Activated CD4-positive, alpha-beta memory T cell treated with anti-CD3 and anti-CD28 coated beads for 36 hours (primary cell): ENCODE results near the gene DEPDC5. TPM values are rescaled to one million over a fixed set of nuclear protein-coding genes. Genes with fewer than 3 reads are reported as not detected.

Experiments used
- CTCF ChIA-PET: fragments of 350-600 bp; sonication (Branson Sonifier 250); formaldehyde crosslinking; loops from one replicate; lab custom pipeline; 2021; ENCODE audit warnings: antibody characterized with exemption, inconsistent platforms; lab: Charles Lee
- POLR2A ChIA-PET: fragments of 350-600 bp; sonication (Branson Sonifier 250); formaldehyde crosslinking; loops from one replicate; lab custom pipeline; 2021; ENCODE audit warnings: antibody characterized with exemption; lab: Charles Lee
- DNase-seq: peaks from one replicate; pipeline ENCODE4 v3.0.0-alpha.2; 2020
- H3K27ac Mint-ChIP-seq: one replicate; pipeline ENCODE4 v1.8.0; 2021; ENCODE audit warnings: mixed read lengths
- H3K27me3 Mint-ChIP-seq: one replicate; pipeline ENCODE4 v1.8.0; 2021; ENCODE audit warnings: mixed read lengths
- H3K36me3 Mint-ChIP-seq: one replicate; pipeline ENCODE4 v1.8.0; 2021; ENCODE audit warnings: mixed read lengths
- H3K4me1 Mint-ChIP-seq: one replicate; pipeline ENCODE4 v1.8.0; 2021; ENCODE audit warnings: low read depth, mixed read lengths
- H3K4me3 Mint-ChIP-seq: one replicate; pipeline ENCODE4 v1.8.0; 2021; ENCODE audit warnings: mild to moderate bottlenecking, mixed read lengths
- H3K9me3 Mint-ChIP-seq: one replicate; pipeline ENCODE4 v1.8.0; 2021; ENCODE audit warnings: mixed read lengths
- intact Hi-C: fragments of 100-400 bp; cut with micrococcal nuclease; formaldehyde crosslinking; loops from one replicate; pipeline ENCODE4 v1.15.1; 2023
- total RNA-seq, 2 experiments: library from RNA; stranded (reverse); gene quantifications; one replicate each; pipeline ENCODE4 v1.2.3, GENCODE V29; 2021

Gene DEPDC5
- total RNA-seq, 2 experiments from 2014 or later = 27.5 to 31.6 TPM

DNA sequence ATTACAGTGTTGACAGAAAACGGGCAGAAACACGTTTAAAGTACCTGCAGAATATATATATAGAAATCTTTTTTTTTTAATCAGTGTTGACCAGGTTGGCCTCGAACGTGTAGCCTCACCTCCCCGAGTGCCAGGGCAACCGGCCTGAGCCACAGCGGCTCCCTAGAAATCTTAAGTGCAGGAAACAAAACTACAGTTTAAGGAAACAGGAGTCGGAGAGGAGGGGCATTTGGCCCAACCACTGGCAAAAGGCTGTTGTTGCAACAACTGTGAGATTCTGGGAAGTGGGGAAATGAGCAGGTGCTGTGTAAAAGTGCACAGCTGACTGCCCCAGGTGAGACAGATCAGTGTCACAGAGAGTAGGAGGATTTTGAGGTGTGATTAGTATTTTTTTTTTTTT is 194.2 kb downstream of the DEPDC5 start:
- POLR2A ChIA-PET = no interaction called here
- H3K4me3 Mint-ChIP-seq = no peak overlapping the region
- intact Hi-C loops = no loop called here
- H3K9me3 Mint-ChIP-seq = no peaks in the 10 kb centered on the region
- CTCF ChIA-PET = interaction anchor here (1.0 to 7.1 kb wide), 6 partner anchors 22 to 282 kb away, joined by 3 to 39 read pairs (median 3); no protein-coding TSS in a partner anchor
- no peak for DNase-seq
- H3K27ac Mint-ChIP-seq = no peak overlapping the region
- H3K36me3 Mint-ChIP-seq = peaks cover 40% of the 10 kb centered on the region
- H3K27me3 Mint-ChIP-seq = no peaks in the 10 kb centered on the region
- peaks cover 47% of the 10 kb centered on the region for H3K4me1 Mint-ChIP-seq

DNA sequence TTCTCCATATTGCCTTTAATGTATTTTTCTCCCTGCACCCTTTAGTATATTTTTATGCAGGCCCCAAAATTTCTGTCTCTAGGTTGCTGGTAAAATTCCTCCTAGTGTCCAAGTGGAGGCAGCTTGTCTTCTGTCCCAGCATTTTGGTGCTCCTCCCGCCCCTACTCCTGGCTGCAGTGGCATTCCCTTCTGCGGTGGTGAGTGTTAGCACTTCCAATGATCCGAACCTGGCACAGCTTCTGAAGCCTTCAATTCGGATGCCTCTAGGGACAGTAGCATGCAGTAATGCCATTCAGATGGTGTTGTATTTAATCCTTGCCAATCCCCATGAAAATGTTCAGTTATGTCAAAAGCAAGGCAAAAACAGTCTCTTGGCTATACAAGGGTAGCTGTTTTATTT is 196.4 kb downstream of the DEPDC5 start:
- Mint-ChIP-seq H3K9me3 (no peaks in the 10 kb centered on the region), H3K36me3 (peaks cover 52% of the 10 kb centered on the region), H3K4me3 (no peak overlapping the region), H3K4me1 (peaks cover 61% of the 10 kb centered on the region), H3K27ac (no peak overlapping the region), H3K27me3 (no peaks in the 10 kb centered on the region)
- ChIA-PET POLR2A (interaction anchor here (0.6 to 1.4 kb wide), 5 partner anchors 101 to 152 kb away, joined by 3 to 7 read pairs (median 4); no protein-coding TSS in a partner anchor), CTCF (interaction anchor here (0.6 to 7.1 kb wide), 5 partner anchors 20 to 288 kb away, joined by 3 to 39 read pairs (median 9); partner anchors contain the start of gene PISD)
- DNase-seq = no peak
- intact Hi-C loops = no loop called here

DNA sequence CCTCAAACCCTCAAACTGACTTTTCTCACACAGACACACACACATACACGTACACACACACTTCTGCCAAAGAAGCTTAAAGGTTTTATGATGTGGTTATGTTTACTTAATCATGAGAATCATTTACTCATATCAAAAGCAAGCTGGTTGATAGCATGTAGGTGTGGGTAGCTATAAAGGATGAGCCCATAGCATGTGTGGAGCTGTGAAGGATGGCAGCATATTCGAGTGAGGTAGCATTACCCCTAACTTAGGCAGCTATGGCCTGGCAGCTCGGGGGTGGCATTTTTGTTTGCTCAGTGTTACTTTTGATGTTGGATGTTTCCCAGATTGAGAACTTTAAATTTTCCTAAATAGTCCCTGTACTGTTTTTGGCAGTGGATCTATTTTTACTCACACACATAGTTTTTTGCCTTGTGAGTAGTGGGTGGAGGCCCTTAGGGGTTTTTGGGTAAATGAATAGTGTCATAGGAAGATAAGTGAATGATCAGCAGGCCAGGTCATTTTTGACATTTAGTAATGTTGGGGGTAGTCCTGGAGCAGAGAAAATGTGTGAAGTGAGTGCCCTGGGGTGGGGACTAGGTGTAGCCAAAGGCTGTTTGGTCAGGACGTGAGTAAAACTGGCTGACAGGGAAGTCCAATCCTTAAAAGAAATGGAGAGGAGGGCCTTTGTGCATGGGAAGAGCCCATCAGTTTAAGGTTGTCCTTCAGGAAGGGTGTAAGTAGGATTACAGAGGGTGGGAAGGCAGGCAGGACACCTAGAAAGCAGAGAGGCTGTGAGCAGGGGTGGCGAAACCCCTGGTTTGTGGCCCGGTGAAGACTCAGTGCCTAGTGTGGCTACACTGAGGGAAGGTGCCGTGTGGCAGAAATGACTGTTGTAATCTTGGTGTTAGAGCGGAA is 197.6 kb downstream of the DEPDC5 start:
- no peak overlapping the region for H3K4me3 Mint-ChIP-seq
- H3K9me3 Mint-ChIP-seq = no peaks in the 10 kb centered on the region
- H3K27ac Mint-ChIP-seq = peak overlapping the region; percentile 76
- ChIA-PET POLR2A (interaction anchor here (0.5 to 1.4 kb wide), 10 partner anchors 9 to 513 kb away, joined by 3 to 10 read pairs (median 3); partner anchors contain the start of gene PISD), CTCF (interaction anchor here (0.5 to 7.1 kb wide), 4 partner anchors 19 to 317 kb away, joined by 3 to 39 read pairs (median 22); partner anchors contain the start of gene PISD)
- peaks cover 61% of the 10 kb centered on the region for H3K36me3 Mint-ChIP-seq
- peaks cover 71% of the 10 kb centered on the region for H3K4me1 Mint-ChIP-seq
- intact Hi-C loops = loop anchor here (1.0 kb wide), 1 partner anchor 19 kb away; no protein-coding TSS in a partner anchor
- no peaks in the 10 kb centered on the region for H3K27me3 Mint-ChIP-seq
- DNase-seq = peak; percentile 63

DNA sequence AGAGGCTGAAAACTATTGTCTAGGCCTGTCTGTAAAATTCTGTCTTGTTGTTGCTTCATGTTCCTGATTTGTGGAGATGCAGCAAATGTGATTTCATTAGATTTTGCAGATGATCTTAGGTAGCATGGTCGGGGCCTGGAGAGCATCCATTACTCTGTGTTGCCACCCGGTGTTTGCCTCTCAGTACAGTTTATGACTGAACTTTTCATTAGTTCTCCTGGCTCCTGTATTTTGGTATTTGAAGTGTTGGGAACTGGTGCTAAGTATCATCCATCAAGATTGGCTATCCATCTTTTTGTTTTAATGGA is 198.2 kb downstream of the DEPDC5 start:
- intact Hi-C loops = no loop called here

DNA sequence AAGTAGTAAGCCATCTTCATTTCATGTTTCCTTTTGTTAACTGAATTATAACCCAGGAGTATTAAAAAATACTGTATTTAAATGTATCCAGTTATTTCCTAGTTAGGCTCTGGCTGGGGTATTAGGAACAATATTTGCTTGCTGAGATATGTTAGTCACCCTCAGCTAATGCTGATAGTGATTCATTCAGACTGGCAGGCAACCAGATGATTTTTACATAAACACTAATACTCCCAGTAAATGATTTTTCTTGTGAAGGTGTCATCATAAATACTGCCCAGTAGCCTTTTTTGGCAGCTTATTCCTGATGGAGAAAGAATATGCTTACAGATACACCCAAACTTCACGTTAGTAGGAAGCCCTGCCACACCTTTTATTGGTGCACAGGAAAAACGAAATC is 198.7 kb downstream of the DEPDC5 start:
- ChIA-PET CTCF (interaction anchor here (0.6 to 1.6 kb wide), 5 partner anchors 10 to 390 kb away, joined by 3 to 9 read pairs (median 3); partner anchors contain the start of gene PISD), POLR2A (no interaction called here)
- DNase-seq = no peak
- no peak overlapping the region for H3K27ac Mint-ChIP-seq
- intact Hi-C loops = no loop called here
- no peak overlapping the region for H3K4me3 Mint-ChIP-seq
- H3K9me3 Mint-ChIP-seq = no peaks in the 10 kb centered on the region
- H3K4me1 Mint-ChIP-seq = peaks cover 75% of the 10 kb centered on the region
- H3K36me3 Mint-ChIP-seq = peaks cover 67% of the 10 kb centered on the region
- H3K27me3 Mint-ChIP-seq = no peaks in the 10 kb centered on the region

More for the DNA sequence above, 198.2 kb downstream of the DEPDC5 start:
- H3K27ac Mint-ChIP-seq = peak overlapping the region; percentile 76
- ChIA-PET CTCF (no interaction called here), POLR2A (no interaction called here)
- no peaks in the 10 kb centered on the region for H3K9me3 Mint-ChIP-seq
- no peak for DNase-seq
- H3K36me3 Mint-ChIP-seq = peaks cover 67% of the 10 kb centered on the region
- no peaks in the 10 kb centered on the region for H3K27me3 Mint-ChIP-seq
- H3K4me1 Mint-ChIP-seq = peaks cover 75% of the 10 kb centered on the region
- no peak overlapping the region for H3K4me3 Mint-ChIP-seq

DNA sequence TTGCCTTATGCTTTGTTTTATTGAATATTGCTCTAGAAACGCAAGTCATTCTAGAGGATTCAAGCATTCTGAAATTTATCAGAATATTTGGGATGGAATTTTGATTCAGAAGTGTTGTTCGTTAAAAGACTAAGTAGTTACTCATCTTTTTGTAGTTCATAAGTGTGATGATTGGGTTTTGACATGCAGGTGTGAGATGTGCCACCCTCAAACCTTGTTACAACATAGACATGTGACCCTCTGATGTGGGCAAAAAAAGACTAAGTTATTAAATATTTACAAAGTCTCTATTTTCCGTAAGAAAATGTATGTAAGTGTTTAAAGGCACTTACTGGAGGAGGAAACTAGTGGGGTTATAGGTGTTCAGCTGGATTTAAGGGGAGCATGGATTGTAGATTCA is 199.4 kb downstream of the DEPDC5 start:
- Mint-ChIP-seq H3K4me1 (peaks cover 79% of the 10 kb centered on the region), H3K9me3 (no peaks in the 10 kb centered on the region), H3K36me3 (peaks cover 64% of the 10 kb centered on the region), H3K4me3 (no peak overlapping the region), H3K27ac (peak overlapping the region; percentile 7), H3K27me3 (no peaks in the 10 kb centered on the region)
- intact Hi-C loops = no loop called here
- ChIA-PET CTCF (interaction anchor here (0.6 to 1.6 kb wide), 5 partner anchors 9 to 391 kb away, joined by 3 to 9 read pairs (median 3); partner anchors contain the start of gene PISD), POLR2A (no interaction called here)
- no peak for DNase-seq

DNA sequence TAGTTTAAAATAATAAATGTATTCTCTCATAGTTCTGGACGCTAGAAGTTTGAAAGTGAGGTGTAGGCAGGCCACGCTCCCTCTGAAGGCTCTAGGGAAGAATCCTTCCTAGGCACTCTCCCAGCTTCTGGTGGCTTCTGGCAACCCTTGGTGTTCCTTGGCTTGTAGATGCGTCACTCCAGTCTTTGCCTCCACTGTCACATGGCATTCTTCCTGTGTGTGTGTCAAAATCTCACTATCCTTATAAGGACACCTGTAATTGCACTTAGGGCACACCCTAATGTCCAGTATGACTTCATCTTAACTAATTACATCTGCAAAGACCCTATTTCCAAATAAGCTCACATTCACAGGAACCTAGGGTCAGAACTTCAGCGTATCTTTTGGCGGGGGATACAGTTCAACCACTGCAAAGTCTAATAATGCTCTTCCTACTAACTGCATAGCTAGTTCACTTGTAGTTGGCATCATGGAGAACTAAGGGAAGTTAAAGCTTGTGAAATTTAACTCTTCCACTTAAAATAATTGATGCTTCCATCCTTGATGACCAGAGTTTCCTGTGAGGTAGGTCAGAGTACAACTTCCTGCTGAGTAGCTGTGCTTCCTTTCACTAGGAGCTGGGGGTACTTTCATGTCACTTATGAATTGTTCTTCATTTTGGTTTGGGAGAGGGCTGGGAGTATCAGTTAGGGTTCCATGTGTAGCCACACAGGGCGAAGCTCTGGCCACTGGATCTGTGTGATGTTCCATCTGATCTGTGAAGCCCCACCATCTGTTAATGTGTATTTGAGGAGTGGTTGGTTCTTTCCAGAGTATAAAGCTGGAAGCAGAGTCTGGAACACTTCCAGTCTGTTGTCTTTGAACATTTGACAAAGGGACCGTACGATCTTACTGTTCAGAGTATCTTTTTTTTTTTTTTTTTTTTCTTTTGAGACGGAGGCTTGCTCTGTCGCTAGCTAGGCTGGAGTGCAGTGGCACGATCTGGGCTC is 201.0 kb downstream of the DEPDC5 start:
- ChIA-PET CTCF (interaction anchor here (1.0 to 9.0 kb wide), 5 partner anchors 8 to 289 kb away, joined by 3 to 86 read pairs (median 5); no protein-coding TSS in a partner anchor), POLR2A (interaction anchor here (0.6 to 2.5 kb wide), 2 partner anchors 10 to 408 kb away, joined by 3 to 5 read pairs; no protein-coding TSS in a partner anchor)
- Mint-ChIP-seq H3K27ac (peak overlapping the region; percentile 40), H3K4me1 (peaks cover 91% of the 10 kb centered on the region), H3K36me3 (peaks cover 53% of the 10 kb centered on the region), H3K9me3 (no peaks in the 10 kb centered on the region), H3K27me3 (no peaks in the 10 kb centered on the region), H3K4me3 (no peak overlapping the region)
- DNase-seq = no peak
- intact Hi-C loops = no loop called here

DNA sequence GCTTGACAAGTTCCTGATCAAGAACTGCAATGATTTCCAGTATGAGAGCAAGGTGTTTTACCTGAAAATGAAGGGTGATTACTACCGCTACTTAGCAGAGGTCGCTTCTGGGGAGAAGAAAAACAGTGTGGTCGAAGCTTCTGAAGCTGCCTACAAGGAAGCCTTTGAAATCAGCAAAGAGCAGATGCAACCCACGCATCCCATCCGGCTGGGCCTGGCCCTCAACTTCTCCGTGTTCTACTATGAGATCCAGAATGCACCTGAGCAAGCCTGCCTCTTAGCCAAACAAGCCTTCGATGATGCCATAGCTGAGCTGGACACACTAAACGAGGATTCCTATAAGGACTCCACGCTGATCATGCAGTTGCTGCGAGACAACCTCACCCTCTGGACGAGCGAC is 202.5 kb downstream of the DEPDC5 start:
- peak; percentile 56 for DNase-seq
- H3K27me3 Mint-ChIP-seq = no peaks in the 10 kb centered on the region
- intact Hi-C loops = no loop called here
- CTCF ChIA-PET = interaction anchor here (1.4 to 9.0 kb wide), 2 partner anchors 9 to 14 kb away, joined by 3 to 86 read pairs; no protein-coding TSS in a partner anchor
- no peaks in the 10 kb centered on the region for H3K9me3 Mint-ChIP-seq
- peaks cover 77% of the 10 kb centered on the region for H3K4me1 Mint-ChIP-seq
- H3K36me3 Mint-ChIP-seq = peaks cover 43% of the 10 kb centered on the region
- H3K27ac Mint-ChIP-seq = peak overlapping the region; percentile 36
- no peak overlapping the region for H3K4me3 Mint-ChIP-seq
- POLR2A ChIA-PET = interaction anchor here (2.5 kb wide), 1 partner anchor 11 kb away, joined by 5 read pairs; no protein-coding TSS in a partner anchor

Other genes with a start within 250 kb of the DEPDC5 start
- 10 to 100 TPM; 39.4 to 40.2 TPM for gene PISD, start 91.8 kb upstream of the DEPDC5 start, total RNA-seq
- 10 to 100 TPM; 41.3 to 45.2 TPM for gene PRR14L, start 3.9 kb upstream of the DEPDC5 start, total RNA-seq
- 100 to 1,000 TPM; 137 to 142 TPM for gene YWHAH, start 190.5 kb downstream of the DEPDC5 start, total RNA-seq